Endodermal cell (in vitro differentiated cells): Measurements from ENCODE around the gene KCNB1. TPM values are rescaled to one million over a fixed set of nuclear protein-coding genes. Genes with fewer than 3 reads are reported as not detected.

Experiments
- DNase-seq: peaks from one replicate; pipeline ENCODE4 v3.0.0-alpha.2; 2017
- H3K27ac ChIP-seq: 2 replicates; pipeline ENCODE4 v1.5.1; 2013; ENCODE audit warnings: mild to moderate bottlenecking, low read depth, low read length, moderate library complexity
- H3K27me3 ChIP-seq: 2 replicates; pipeline ENCODE4 v1.6.1; 2013; ENCODE audit warnings: mild to moderate bottlenecking, low read length, moderate library complexity; ENCODE audit not compliant: insufficient read depth, control insufficient read depth, poor library complexity, severe bottlenecking
- H3K36me3 ChIP-seq: 2 replicates; pipeline ENCODE4 v1.7.0; 2013; ENCODE audit warnings: mild to moderate bottlenecking, low read length, moderate library complexity; ENCODE audit not compliant: control insufficient read depth, insufficient read depth
- H3K4me1 ChIP-seq: one replicate; pipeline ENCODE4 v1.7.0; 2013; ENCODE audit warnings: low read length; ENCODE audit not compliant: control insufficient read depth, insufficient read depth
- H3K4me3 ChIP-seq: 2 replicates; pipeline ENCODE4 v1.5.1; 2013; ENCODE audit warnings: mild to moderate bottlenecking, low read length, moderate library complexity
- H3K9ac ChIP-seq: 2 replicates; pipeline ENCODE4 v1.6.1; 2013; ENCODE audit warnings: mild to moderate bottlenecking, low read length, moderate library complexity; ENCODE audit not compliant: poor library complexity, severe bottlenecking; ENCODE audit errors: extremely low read depth
- H3K9me3 ChIP-seq: 2 replicates; pipeline ENCODE4 v1.6.1; 2013; ENCODE audit warnings: mild to moderate bottlenecking, low read length, moderate library complexity; ENCODE audit not compliant: control insufficient read depth
- H3K27ac Mint-ChIP-seq: 2 replicates; pipeline ENCODE4 v1.8.0; 2020; ENCODE audit warnings: mixed read lengths
- H3K27me3 Mint-ChIP-seq: 2 replicates; pipeline ENCODE4 v1.8.0; 2021; ENCODE audit warnings: mild to moderate bottlenecking, mixed read lengths; ENCODE audit not compliant: insufficient read depth
- H3K36me3 Mint-ChIP-seq: 2 replicates; pipeline ENCODE4 v1.8.0; 2020; ENCODE audit warnings: low read depth, mixed read lengths
- H3K4me1 Mint-ChIP-seq: 2 replicates; pipeline ENCODE4 v1.8.0; 2020; ENCODE audit warnings: mixed read lengths
- H3K4me3 Mint-ChIP-seq: 2 replicates; pipeline ENCODE4 v1.8.0; 2020; ENCODE audit warnings: mild to moderate bottlenecking, moderate library complexity, mixed read lengths
- H3K9me3 Mint-ChIP-seq: 2 replicates; pipeline ENCODE4 v1.8.0; 2020; ENCODE audit warnings: mild to moderate bottlenecking, mixed read lengths
- WGBS, 2 experiments: methylation state at CpG; one replicate each; pipeline versions ENCODE4 v1.1.5 to v1.1.7; 2013; ENCODE audit warnings: missing lambda C conversion rate in 2 of 2, mixed read lengths in 1 of 2; ENCODE audit not compliant: insufficient coverage in 1 of 2, insufficient read length in 1 of 2; 5-methylcytosine and 5-hydroxymethylcytosine counted together
- total RNA-seq, 2 donors: library from RNA; stranded (reverse); fragmentation: NEBNext Ultra II Directional in 1 of 2; extraction: Animal tissue kit (Norgen Biotek cat#: 25700) in 1 of 2; gene quantifications; 2 replicates in 1 of 2; 3 replicates in 1 of 2; pipeline ENCODE4 v1.2.1, GENCODE V29; 2021
- TF ChIP-seq, protein P1 (sequence below): fragments of 200-600 bp; sonication (generic); conservative IDR thresholded peaks from 2 replicates; pipeline ENCODE4 v1.5.0; 2021; ENCODE audit warnings: antibody characterized with exemption, mild to moderate bottlenecking

KCNB1 gene
- total RNA-seq, 2 donors from 2014 or later = 0.46 to 0.84 TPM

DNA sequence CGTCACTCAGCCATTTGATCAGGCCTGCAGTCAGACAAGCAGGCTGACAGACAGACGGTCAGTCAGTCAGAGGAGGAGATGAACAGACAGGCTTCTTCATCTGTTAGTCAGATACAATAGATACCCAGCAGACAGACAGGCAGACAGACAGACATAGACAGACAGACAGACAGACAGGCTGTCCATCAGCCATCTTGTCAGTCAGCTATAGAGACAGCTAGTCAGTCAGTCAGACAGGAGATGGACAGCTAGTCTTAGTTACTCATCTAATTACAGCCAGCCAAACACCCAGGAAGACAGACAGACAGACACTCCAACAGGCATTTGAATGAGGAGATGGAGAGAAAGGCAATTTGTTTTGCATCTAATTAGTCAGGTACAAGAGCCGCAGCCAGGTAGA, 36.4 kb downstream of the KCNB1 start:
- peaks cover 15% of the 10 kb centered on the region for H3K27me3 Mint-ChIP-seq
- Histone ChIP-seq H3K27ac (no peak overlapping the region), H3K9ac (no peak overlapping the region), H3K4me1 (peaks cover 9% of the 10 kb centered on the region), H3K4me3 (no peak overlapping the region), H3K9me3 (no peaks in the 10 kb centered on the region), H3K27me3 (no peaks in the 10 kb centered on the region), H3K36me3 (no peaks in the 10 kb centered on the region)
- WGBS, 2 experiments = 89 to 100% methylated on average over 3 of the region's 3 CpGs
- DNase-seq = no peak
- H3K4me3 Mint-ChIP-seq = no peak overlapping the region
- H3K9me3 Mint-ChIP-seq = no peaks in the 10 kb centered on the region
- no peak overlapping the region for H3K27ac Mint-ChIP-seq
- TF ChIP-seq, protein P1, sequence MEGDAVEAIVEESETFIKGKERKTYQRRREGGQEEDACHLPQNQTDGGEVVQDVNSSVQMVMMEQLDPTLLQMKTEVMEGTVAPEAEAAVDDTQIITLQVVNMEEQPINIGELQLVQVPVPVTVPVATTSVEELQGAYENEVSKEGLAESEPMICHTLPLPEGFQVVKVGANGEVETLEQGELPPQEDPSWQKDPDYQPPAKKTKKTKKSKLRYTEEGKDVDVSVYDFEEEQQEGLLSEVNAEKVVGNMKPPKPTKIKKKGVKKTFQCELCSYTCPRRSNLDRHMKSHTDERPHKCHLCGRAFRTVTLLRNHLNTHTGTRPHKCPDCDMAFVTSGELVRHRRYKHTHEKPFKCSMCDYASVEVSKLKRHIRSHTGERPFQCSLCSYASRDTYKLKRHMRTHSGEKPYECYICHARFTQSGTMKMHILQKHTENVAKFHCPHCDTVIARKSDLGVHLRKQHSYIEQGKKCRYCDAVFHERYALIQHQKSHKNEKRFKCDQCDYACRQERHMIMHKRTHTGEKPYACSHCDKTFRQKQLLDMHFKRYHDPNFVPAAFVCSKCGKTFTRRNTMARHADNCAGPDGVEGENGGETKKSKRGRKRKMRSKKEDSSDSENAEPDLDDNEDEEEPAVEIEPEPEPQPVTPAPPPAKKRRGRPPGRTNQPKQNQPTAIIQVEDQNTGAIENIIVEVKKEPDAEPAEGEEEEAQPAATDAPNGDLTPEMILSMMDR = no peak
- H3K4me1 Mint-ChIP-seq = peaks cover 25% of the 10 kb centered on the region
- H3K36me3 Mint-ChIP-seq = no peaks in the 10 kb centered on the region

DNA sequence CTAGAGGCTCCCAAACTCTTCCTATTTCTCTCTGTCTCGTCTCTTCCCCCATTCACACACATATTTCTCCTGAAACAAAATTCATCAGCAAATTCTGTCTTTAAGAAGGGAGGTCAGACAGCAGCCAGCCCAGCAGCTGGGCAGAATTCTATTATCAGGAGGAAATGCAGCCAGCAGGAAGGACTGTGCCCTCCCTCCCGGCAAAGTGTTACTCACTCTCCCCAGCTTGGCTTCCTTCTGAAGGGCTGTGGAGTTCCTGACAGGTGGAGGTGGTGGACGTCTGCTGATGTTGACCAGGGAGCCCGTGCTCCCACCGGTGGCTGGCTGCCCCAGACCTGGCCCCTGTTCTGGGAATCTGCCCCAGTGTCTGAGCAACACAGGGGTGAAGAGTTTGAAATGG, 37.3 kb downstream of the KCNB1 start:
- H3K4me1 Mint-ChIP-seq = peaks cover 21% of the 10 kb centered on the region
- H3K27ac ChIP-seq = no peak overlapping the region
- no peak overlapping the region for H3K27ac Mint-ChIP-seq
- DNase-seq = peak; percentile 68
- H3K9me3 Mint-ChIP-seq = no peaks in the 10 kb centered on the region
- H3K4me1 ChIP-seq = peaks cover 15% of the 10 kb centered on the region
- H3K4me3 Mint-ChIP-seq = no peak overlapping the region
- H3K4me3 ChIP-seq = no peak overlapping the region
- WGBS, 2 experiments = 54 to 82% methylated on average over 1 to 5 of the region's 5 CpGs
- TF ChIP-seq, protein P1 = no peak
- peaks cover 20% of the 10 kb centered on the region for H3K27me3 Mint-ChIP-seq
- no peaks in the 10 kb centered on the region for H3K9me3 ChIP-seq
- no peaks in the 10 kb centered on the region for H3K27me3 ChIP-seq
- H3K36me3 ChIP-seq = no peaks in the 10 kb centered on the region
- H3K9ac ChIP-seq = no peak overlapping the region
- no peaks in the 10 kb centered on the region for H3K36me3 Mint-ChIP-seq

DNA sequence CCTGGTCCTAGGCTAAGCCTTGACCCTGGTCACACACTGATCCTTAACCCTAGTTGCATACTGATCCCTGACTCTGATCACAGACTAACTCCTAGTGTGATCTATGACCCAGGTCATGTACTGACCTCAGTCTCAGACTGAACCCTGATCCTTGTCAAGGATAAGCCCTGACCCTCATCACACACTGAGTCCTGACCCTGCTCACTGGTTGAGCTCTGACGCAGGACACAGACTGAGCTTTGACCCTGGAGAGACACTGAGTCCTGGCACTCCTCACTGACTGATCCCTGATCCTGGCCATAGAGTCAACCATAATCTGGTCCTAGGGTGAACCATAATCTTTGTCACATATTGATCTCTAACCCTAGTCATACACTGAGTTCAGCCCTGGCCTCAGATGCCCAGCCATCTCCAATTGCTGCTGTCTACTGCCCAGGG, 37.9 kb downstream of the KCNB1 start:
- Histone ChIP-seq H3K4me3 (no peak overlapping the region), H3K9ac (no peak overlapping the region), H3K36me3 (no peaks in the 10 kb centered on the region), H3K9me3 (no peaks in the 10 kb centered on the region), H3K27ac (no peak overlapping the region), H3K4me1 (peaks cover 15% of the 10 kb centered on the region), H3K27me3 (no peaks in the 10 kb centered on the region)
- Mint-ChIP-seq H3K27ac (no peak overlapping the region), H3K9me3 (no peaks in the 10 kb centered on the region), H3K27me3 (peaks cover 26% of the 10 kb centered on the region), H3K4me1 (peaks cover 20% of the 10 kb centered on the region), H3K4me3 (no peak overlapping the region), H3K36me3 (no peaks in the 10 kb centered on the region)
- DNase-seq = no peak
- TF ChIP-seq, protein P1 = no peak
- WGBS, 2 experiments = 88 to 94% methylated on average over 1 of the region's 1 CpG
